ENCODE results near the gene SCEL.
"Not testable (repeated sequence)": the region's sequence is repeated elsewhere in the genome, so short reads cannot be mapped to it uniquely, and the experiment has no call there.

Gene SCEL

DNA sequence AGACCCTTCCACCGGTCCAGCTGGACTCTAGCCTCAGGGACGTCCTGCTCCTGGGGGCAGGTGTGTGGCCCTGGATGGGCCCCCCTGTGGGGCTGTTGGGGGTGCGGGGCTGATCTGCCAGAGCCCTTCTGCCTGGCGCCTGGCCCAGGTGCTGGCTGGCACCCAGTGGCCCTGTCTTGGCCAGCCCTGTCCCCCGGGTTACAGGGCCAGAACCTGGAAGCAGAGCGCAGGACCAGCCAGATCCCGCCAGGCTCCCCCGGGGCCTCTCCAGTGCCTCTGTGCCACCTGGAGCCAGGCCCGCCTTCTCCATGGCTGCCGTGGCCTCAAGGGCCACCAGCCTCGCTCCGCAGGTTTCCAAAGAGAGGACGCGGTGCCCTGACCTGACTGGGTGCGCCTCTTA lies 127.3 kb downstream of the SCEL start:
- DNase-seq (ENCODE audit: low spot score) = not testable (repeated sequence)

DNA sequence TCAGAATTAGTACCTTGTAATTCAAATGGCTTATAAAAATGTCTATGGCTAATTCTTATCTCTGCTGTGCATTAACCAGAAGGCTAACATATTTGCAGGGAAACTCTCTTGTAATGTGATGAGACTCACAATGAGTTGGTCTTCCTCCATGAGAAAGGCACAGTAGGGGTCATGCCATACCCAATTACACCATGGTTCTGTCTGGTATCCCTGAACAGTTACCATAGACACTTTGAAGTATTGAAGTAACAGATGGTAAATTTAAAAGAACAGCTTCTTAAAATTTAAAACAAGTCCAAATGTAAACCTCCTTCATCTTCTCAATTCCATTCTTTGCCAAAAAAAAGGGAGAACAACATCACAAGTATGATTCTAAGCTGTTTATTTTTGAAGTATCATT lies 139.3 kb downstream of the SCEL start:
- DNase-seq (ENCODE audit: low spot score) = no peak

DNA sequence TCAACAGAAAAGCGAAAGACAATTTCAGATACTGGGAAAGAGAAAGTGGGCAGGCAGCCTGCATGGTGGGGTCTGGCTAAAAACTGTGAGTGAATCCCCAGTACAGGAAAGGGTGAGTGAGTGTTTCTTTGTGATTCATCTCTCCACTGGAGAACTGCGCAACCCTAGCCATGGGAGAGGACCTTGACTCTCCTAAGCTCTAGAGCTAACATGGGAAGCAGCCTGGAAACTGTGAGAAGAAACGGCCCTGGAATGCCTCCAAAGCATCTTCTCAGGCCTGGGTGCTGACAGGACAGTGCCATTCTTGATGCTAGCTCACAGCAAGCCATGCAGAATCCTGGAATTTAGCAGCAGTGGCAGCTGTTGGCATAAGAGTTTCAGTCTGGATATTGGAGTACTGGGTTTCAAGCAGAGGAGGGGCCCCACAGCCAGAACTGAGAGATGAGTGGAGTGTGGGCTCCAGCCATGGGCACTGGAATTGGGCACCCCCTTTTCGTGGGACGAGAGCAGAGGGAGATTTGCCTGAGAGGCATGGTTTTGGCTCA lies 143.3 kb downstream of the SCEL start:
- no peak for DNase-seq (ENCODE audit: low spot score)

DNA sequence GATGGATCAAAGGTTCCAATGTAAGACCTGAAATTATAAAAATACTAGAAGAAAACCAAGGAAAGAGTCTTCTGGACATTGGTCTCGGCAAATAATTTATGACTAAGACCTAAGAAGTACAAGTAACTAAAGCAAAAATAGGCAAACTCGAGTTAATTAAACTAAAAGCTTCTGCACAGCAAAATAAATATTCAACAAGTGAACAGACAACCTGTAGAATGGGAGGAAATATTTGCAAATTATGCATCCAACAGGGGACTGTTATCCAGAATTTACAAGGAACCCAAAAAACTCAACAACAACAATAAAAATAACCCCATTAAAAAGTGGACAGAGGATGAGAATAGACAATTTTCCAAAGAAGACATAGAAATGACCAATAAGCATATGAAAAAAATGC lies 152.3 kb downstream of the SCEL start:
- DNase-seq (ENCODE audit: low spot score) = no peak

DNA sequence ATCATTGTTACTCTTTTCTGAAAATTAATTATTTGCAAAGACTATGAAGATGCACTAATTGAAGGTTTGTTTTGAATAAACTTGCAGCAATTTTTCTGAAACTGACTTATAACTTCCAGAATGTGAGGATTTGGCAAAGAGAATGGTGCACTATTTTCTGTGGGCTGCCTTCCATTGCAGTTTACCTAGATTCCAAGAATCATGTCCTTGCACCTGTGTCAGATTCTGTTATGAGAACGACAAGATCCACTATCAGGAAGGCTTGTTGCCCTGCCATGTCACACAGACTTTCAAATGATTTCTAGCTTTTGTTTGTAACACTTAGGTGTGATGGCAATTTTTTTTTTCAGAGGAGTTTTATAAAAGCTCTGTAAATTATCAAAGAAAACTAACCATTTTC lies 156.4 kb downstream of the SCEL start:
- DNase-seq (ENCODE audit: low spot score) = peak; percentile 45

DNA sequence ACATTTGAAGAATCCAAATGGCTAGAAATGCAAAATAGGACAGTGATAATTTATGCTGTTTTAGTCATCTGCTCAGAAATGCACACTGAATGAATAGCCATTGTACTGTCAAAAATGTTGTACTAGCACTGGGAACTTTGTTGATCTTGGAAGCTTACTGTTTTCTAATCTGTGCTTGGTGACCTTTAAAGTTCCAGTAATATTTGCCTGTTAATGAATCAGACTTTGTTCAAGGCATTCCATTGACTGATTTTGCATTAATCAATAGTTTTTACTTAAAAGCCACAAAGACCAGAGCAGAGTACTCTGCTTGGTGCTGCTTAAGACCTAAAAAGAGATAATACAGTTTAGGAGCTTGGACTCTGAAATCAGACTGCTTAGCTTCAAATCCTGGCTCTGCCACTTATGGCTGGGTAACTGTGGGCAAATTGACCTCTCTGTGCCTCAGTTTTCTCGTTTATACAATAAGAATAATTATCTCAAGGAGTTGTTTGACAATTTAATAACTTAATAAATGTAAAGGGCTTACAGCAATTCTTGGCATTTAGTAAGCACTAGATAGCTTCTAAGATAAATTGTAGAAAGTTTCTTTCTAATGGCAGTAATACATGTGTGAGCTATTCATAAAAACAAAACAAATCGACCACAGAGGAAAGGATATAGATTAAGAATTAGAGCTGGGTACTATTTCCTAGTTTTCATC lies 157.4 kb downstream of the SCEL start:
- peak; percentile 90 for DNase-seq (ENCODE audit: low spot score)

DNA sequence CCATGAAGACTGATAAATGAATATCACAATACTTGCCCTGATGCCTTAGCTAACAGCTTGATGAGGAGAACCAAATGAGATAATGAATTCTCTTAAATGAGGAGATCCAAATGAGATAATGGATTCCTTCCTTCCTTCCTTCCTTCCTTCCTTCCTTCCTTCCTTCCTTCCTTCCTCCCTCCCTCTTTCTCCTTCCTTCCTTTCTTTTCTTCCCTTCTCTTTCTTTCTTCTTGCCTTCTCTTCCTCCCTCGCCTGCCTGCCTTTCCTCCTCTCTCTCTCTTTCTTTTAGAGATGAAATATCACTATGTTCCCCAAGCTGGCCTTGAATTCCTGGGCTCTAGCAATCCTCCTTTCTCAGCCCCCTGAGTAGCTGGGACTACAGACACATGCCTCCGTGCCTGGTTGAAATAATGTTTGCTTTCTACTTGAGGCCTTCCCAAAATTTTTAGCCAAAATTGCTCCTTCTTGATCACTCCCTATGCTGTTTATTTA lies 158.0 kb downstream of the SCEL start:
- no peak for DNase-seq (ENCODE audit: low spot score)
